GM12878 (cell line): ENCODE results near the gene PPP1R37.

ENCODE experiments used
- DPF2 ChIP-seq: fragments of 450-650 bp; IDR thresholded peaks from 2 replicates; pipeline ENCODE4 v1.6.1; 2017; ENCODE audit warnings: mild to moderate bottlenecking
- EGR1 ChIP-seq, 2 experiments: IDR thresholded peaks; 1 replicate in 1 of 2; 2 replicates in 1 of 2; pipeline ENCODE4 v1.6.1; 2011 to 2012; ENCODE audit warnings: low read depth in 2 of 2, low read length in 2 of 2, borderline replicate concordance in 1 of 2, mild to moderate bottlenecking in 1 of 2, moderate library complexity in 1 of 2
- FOS ChIP-seq: IDR thresholded peaks from 3 replicates; pipeline ENCODE4 v1.6.1; 2011; ENCODE audit warnings: borderline replicate concordance; ENCODE audit not compliant: insufficient read length; ENCODE audit errors: extremely low read depth
- SUPT20H ChIP-seq: IDR thresholded peaks from 2 replicates; pipeline ENCODE4 v1.6.1; 2011; ENCODE audit warnings: low read depth, mild to moderate bottlenecking, low read length, moderate library complexity, borderline replicate concordance; ENCODE audit not compliant: control insufficient read depth
- ZNF274 ChIP-seq: IDR thresholded peaks from one replicate; pipeline ENCODE4 v1.8.0; 2011; ENCODE audit not compliant: insufficient read length, insufficient read depth
- ZNF592 ChIP-seq: fragments of 450-650 bp; IDR thresholded peaks from 2 replicates; pipeline ENCODE4 v1.6.1; 2017; ENCODE audit warnings: mild to moderate bottlenecking, moderate library complexity

GRCh38 chr19:45058622-45059159, 34.3 kb upstream of the PPP1R37 start:
- TF ChIP-seq DPF2 (no peak), ZNF592 (no peak), ZNF274 (no peak), EGR1 (IDR thresholded peaks at IDR 0.05; ENCODE audit: borderline replicate concordance in 1 of 2, low read depth in 2 of 2, low read length in 2 of 2) (no peak), FOS (no peak), SUPT20H (no peak)
